NCI-H1436 treated with DMSO at 0.1 percent for 48 hours (cell line): Measurements from ENCODE around the gene PFDN2.

Source experiments
- DNase-seq: peaks from one replicate; lab custom pipeline; 2025; lab: John Stamatoyannopoulos, UW

Gene PFDN2

GRCh38 chr1:161117759-161118581 lies at the start of gene PFDN2, which contains the start of gene NIT1:
Gene PFDN2 (minus strand): TSS chr1:161118037. CDS start chr1:161118026, 11 bp downstream.
Gene NIT1 (plus strand): TSS chr1:161118105. CDS start chr1:161118177, 72 bp downstream.
- peak; percentile 6 for DNase-seq

DNA sequence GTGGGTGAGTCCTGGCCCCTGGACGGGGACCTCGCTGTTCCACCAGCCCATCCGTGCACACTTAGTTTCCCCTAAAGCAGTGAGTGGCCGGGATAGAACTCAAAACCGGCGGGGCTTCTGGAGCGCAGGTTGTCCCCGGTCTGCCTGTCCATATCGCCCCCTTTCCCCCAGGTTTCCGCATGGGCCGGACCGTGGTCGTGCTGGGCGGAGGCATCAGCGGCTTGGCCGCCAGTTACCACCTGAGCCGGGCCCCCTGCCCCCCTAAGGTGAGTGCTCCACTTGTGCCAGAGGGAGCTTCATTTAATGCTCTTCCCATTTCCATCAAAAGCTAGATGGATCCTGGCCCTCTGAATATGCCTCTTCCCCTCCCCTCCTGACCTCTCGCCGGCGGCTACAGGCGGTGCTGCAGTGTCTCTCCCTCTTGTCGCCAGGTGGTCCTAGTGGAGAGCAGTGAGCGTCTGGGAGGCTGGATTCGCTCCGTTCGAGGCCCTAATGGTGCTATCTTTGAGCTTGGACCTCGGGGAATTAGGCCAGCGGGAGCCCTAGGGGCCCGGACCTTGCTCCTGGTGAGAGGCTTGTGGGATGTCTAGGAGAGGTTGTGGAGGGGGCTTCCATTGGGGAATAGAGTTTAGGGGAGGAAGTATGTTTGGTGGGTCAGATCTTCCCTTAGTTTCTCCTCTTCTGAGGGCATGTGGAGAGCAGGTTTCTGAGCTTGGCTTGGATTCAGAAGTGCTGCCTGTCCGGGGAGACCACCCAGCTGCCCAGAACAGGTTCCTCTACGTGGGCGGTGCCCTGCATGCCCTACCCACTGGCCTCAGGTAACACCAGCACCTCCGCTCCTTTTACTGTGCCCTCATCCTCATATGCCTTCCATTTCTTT lies 49.1 kb upstream of the PFDN2 start:
- DNase-seq: no peak

DNA sequence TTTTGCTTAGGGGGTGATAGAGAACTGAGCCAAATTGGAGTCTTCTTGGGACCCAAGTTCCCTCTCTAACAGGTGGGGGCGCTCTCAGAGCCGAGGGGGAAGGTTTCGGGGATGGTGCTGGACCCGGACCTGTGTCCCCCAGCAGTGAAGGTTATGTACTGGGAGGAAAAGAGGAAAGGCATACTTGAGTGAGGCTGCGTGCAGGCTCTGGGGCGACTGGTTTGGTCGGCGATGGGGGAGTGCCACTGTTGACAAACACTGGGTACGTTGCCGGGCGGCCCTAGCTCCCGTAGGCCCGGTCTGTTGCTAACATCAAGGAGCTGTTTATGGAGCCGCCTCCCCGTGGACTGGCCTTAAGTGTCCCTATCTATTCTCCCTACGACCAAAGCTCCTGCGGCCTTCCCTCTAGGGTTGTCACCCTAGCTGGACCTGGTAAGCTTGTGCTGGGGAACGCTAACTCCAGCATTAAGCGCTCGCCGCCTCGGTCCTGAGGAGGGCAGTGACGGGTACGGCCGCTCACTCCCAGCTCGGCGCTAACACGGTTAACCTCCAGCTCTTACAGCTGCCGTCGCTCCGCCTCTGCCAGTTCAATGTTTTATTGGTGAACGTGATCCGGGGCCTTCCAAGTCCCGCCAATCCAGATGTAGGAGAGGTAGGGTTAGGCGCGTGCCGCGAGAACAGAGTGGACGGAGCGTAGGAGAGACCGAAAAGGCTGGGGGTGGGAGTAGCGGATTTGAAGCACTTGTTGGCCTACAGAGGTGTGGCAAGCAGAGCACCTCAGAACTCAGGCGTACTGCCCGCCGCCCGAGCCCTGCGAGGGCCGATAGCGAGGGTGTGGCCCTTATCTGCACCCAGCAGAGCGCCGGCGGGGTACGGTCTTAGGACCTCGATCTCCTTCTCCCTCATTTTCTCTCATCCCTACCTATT lies 48.2 kb upstream of the PFDN2 start, which contains the start of gene PPOX:
Gene PPOX, plus strand, starts transcription at position 685 of the 927 bp plus-strand sequence. CDS start 422 bp downstream, outside the sequence.
- DNase-seq: peak; percentile 87

DNA sequence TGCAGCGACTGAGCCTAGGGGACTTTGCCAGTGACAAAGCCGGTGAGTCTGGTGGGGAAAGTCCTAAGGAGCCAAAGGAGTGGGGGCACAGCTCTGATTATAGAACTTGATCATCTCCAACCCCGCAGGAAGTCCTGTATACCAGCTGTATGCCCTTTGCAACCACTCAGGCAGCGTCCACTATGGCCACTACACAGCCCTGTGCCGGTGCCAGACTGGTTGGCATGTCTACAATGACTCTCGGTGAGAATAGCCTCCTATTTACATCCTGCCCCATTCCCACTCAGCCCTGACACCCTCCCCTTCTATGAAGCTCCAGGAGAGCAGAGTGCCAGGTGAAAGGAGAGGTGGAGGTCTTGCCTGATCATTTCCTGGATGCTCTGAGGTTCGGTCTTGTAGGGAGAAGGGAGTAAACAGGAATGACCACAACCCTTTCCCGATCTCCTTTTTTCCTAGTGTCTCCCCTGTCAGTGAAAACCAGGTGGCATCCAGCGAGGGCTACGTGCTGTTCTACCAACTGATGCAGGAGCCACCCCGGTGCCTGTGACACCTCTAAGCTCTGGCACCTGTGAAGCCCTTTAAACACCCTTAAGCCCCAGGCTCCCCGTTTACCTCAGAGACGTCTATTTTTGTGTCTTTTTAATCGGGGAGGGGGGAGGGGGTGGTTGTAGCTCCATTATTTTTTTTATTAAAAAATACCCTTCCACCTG lies 47.2 kb upstream of the PFDN2 start:
- no peak for DNase-seq

GRCh38 chr1:161163793-161164192 lies 46.0 kb upstream of the PFDN2 start:
- no peak for DNase-seq

DNA sequence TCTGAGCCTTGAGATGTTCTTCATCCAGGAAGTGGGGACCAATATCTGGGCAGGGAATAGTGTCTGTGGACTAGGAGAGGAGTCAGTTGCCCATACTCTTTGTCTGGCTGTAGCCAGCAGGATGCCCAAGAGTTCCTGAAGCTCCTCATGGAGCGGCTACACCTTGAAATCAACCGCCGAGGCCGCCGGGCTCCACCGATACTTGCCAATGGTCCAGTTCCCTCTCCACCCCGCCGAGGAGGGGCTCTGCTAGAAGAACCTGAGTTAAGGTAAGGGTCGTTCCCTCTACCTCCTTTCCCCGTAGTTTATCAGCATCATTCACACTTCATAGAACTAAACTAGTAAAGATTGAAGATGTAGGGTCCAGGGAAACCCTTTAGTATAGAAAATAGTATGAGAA lies 45.0 kb upstream of the PFDN2 start:
- DNase-seq: no peak

- DNase-seq: no peak
Measured at GRCh38 chr1:161162052-161162451, 44.2 kb upstream of the PFDN2 start.

DNA sequence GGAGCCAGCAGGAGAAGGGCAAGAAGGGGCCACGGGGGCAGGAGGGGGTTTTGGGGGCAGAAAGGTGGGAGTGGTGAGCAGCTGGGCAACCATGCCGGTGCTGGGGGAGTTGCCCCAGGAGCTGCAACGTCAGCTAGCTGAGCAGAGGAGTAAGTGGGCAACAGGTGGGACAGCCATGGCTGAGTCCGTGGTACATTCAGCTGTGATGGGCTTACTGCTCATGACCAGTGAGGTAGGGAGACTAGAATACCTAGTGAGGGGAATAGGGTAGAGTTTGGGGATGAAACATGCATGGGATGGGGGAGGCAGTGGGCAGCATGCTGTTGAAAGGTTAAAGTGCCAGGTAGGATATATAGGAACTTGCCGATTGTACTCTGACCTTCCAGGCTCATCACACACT lies 43.8 kb upstream of the PFDN2 start:
- no peak for DNase-seq

- no peak for DNase-seq
Measured at GRCh38 chr1:161160671-161161145, 42.9 kb upstream of the PFDN2 start.

DNA sequence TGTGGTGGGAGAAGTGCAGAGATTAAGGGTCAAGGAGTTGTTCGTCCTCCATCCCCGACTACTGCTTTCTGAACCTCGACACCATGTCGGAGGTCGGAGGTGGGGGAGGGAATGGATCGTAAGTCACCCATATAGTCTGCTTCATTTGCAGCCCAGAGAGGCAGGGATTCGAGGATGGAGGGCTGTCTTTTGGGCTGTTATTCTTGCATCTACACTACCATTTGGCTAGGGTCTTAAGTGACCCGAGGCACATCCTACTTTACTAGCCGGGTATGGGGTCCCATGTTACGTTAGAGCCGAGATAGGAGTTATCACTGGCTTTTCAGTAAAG lies 42.0 kb upstream of the PFDN2 start:
- DNase-seq: no peak

- peak; percentile 37 for DNase-seq
Measured at GRCh38 chr1:161159087-161159912, 41.5 kb upstream of the PFDN2 start, which contains the start of gene USP21. Gene USP21 (plus strand): TSS chr1:161159500. CDS start chr1:161160641, 1,141 bp downstream.

GRCh38 chr1:161158316-161159010 lies 40.6 kb upstream of the PFDN2 start:
- DNase-seq: no peak

DNA sequence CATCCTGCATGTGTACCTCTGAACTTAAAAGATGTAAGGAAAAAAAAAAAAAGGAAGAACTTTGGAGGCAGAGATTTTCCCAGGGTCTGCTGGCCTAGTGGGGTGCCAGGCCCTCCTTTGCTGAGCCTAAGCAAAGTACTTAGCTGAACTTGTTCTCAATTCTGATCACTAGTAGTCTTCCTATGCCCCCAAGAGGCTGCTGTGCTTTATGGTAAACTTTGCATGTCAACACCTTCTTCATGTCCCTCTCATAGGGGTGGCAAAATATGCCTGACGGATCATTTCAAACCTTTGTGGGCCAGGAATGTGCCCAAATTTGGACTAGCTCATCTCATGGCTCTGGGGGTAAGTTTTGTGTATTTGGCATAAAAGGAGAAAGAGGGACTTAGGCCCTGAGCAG lies 40.0 kb upstream of the PFDN2 start:
- no peak for DNase-seq

- DNase-seq: peak; percentile 73
Measured at GRCh38 chr1:161153682-161154337, 36.0 kb upstream of the PFDN2 start, which contains the start of gene UFC1. Gene UFC1 (plus strand): TSS chr1:161153978. CDS start chr1:161153998, 20 bp downstream.

GRCh38 chr1:161153176-161153575 lies 35.3 kb upstream of the PFDN2 start:
- no peak for DNase-seq

GRCh38 chr1:161145832-161146231 lies 28.0 kb upstream of the PFDN2 start:
- DNase-seq: no peak

DNA sequence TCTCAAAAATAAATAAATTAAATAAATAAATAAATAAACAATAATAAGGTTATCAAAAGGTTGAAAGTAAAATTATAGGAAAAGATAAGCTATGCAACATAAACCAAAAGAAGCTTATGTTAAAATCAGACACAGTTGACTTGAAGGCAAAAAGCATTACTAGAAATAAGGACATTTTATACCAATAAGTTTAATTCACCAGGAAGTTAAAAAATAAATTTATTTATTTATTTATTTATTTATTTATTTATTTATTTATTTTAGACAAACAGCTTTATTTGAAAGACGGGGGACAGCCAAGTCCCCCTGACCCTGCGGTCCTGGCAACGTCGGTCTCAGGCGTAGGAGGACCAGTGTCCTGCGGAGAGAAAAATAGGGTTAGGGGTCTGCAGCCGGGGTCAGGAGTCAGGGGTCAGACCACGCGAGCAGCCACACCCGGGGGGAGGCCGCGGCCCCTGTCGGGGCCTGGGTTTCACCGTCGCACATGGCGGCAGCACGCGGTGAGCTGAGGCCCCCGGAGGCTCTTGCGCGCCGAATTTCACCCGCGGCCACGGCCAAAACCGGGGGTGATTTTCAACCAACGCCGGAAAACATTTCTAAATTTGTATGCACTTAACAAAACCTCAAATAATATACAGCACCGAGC lies 23.0 kb upstream of the PFDN2 start:
- DNase-seq: no peak

- DNase-seq: no peak
Measured at GRCh38 chr1:161139766-161140165, 21.9 kb upstream of the PFDN2 start.
